Stimulated activated CD8-positive, alpha-beta memory T cell treated with anti-CD3 and anti-CD28 coated beads, Interleukin-7, amount 100 ng/mL, for 4 hours (primary cell): ENCODE measurements around the gene NDUFS3.

ENCODE experiments used
- DNase-seq, 2 donors: peaks; one replicate each; pipeline ENCODE4 v3.0.0-alpha.2; 2020; ENCODE audit warnings: low read depth in 2 of 2

Gene NDUFS3

GRCh38 chr11:47589977-47590861 is 11.3 kb downstream of the NDUFS3 start:
- DNase-seq: no peak

GRCh38 chr11:47591764-47592163 is 12.9 kb downstream of the NDUFS3 start:
- no peak for DNase-seq

- DNase-seq: no peak
Observed at GRCh38 chr11:47592251-47592650, 13.4 kb downstream of the NDUFS3 start.

- DNase-seq: no peak
Observed at GRCh38 chr11:47592970-47593369, 14.1 kb downstream of the NDUFS3 start.

- no peak for DNase-seq
Observed at GRCh38 chr11:47593492-47593933, 14.6 kb downstream of the NDUFS3 start.

- DNase-seq: no peak
Observed at GRCh38 chr11:47593934-47594855, 15.3 kb downstream of the NDUFS3 start, which contains the start of gene C1QTNF4. Gene C1QTNF4, minus strand, starts transcription at chr11:47594411. Its CDS starts 3,601 bp downstream, at chr11:47590810.

GRCh38 chr11:47595029-47595428 is 16.2 kb downstream of the NDUFS3 start:
- no peak for DNase-seq

- DNase-seq: no peak
Observed at GRCh38 chr11:47595967-47596366, 17.1 kb downstream of the NDUFS3 start.

- DNase-seq: no peak
Observed at GRCh38 chr11:47599902-47600301, 21.0 kb downstream of the NDUFS3 start.

GRCh38 chr11:47603295-47603694 is 24.4 kb downstream of the NDUFS3 start:
- DNase-seq: no peak

GRCh38 chr11:47605921-47606320 is 27.0 kb downstream of the NDUFS3 start:
- no peak for DNase-seq

GRCh38 chr11:47606731-47607130 is 27.9 kb downstream of the NDUFS3 start:
- no peak for DNase-seq

GRCh38 chr11:47607380-47607779 is 28.5 kb downstream of the NDUFS3 start:
- DNase-seq: no peak

- DNase-seq: no peak
Observed at GRCh38 chr11:47609675-47610074, 30.8 kb downstream of the NDUFS3 start.

- no peak for DNase-seq
Observed at GRCh38 chr11:47611348-47611794, 32.5 kb downstream of the NDUFS3 start.

GRCh38 chr11:47615249-47615648 is 36.4 kb downstream of the NDUFS3 start:
- DNase-seq: no peak

- no peak for DNase-seq
Observed at GRCh38 chr11:47616726-47617416, 38.0 kb downstream of the NDUFS3 start.

- DNase-seq: no peak
Observed at GRCh38 chr11:47617417-47617809, 38.5 kb downstream of the NDUFS3 start.

GRCh38 chr11:47620836-47621378 is 42.0 kb downstream of the NDUFS3 start:
- DNase-seq: no peak

- DNase-seq: no peak
Observed at GRCh38 chr11:47626234-47626633, 47.4 kb downstream of the NDUFS3 start.

- no peak for DNase-seq
Observed at GRCh38 chr11:47628026-47628425, 49.2 kb downstream of the NDUFS3 start.
